ENCODE results near the gene CEACAM21.
"Not testable (repeated sequence)": the region's sequence is repeated elsewhere in the genome, so short reads cannot be mapped to it uniquely, and the experiment has no call there.

CEACAM21 gene

DNA sequence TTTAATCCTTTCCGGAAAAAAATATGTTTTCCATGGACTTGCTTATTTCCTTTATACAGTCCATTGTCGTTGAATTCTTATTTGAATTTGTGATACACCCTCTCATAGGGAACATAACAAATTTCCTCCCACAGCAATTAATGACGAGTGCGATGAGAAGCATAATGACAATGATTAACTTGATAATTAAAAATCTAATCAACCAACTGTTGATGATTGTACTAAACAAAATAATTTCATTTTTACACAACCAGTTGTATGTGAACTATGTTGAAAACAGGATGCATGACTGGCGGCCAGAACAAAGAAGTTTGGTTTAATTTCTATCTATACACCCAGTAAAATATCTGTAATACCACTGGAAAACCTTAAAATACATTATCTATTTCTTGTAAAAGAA lies 26.1 kb upstream of the CEACAM21 start:
- no peak for DNase-seq (ENCODE audit: low read depth)

GRCh38 chr19:41551212-41551610 lies 24.8 kb upstream of the CEACAM21 start:
- DNase-seq (ENCODE audit: low read depth) = no peak

DNA sequence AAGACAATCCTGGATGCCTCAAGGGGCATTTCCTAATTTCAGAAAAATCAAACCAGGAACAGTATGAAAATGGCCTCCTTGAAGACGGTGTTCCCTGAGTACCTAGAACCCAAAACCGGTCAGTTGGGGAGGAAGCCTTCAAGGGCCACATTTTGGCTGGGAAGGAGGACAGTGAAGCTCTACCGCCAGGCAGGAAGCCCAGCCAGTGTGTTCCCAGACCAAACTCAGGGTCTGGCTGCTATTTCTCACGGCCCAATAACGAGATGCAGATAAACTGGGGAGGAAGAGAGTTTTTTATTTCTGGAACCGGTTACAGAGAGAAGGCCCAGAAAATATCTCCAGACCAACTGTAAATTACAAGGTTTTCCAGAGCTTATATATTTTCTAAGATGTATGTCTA lies 24.3 kb upstream of the CEACAM21 start:
- DNase-seq (ENCODE audit: low read depth) = no peak

DNA sequence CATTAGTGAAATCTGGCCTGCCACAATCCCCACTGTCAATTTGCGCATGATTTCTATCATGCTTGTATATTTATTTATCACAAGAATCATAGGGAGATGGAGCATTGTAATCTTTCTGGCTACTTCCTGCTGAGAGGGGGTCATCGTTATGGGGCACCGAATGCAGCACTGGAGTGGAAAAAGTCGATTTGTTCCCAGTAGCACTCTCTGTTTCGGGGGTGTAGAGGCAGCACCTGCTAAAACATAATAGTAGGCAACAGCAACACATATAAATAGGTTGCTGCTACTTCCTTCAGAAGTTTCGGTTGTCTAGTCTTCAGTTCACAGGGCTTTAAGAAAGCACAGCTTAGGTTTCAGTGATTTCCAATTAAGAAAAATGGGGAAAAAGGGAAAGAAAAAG lies 23.4 kb upstream of the CEACAM21 start:
- DNase-seq (ENCODE audit: low read depth) = no peak

DNA sequence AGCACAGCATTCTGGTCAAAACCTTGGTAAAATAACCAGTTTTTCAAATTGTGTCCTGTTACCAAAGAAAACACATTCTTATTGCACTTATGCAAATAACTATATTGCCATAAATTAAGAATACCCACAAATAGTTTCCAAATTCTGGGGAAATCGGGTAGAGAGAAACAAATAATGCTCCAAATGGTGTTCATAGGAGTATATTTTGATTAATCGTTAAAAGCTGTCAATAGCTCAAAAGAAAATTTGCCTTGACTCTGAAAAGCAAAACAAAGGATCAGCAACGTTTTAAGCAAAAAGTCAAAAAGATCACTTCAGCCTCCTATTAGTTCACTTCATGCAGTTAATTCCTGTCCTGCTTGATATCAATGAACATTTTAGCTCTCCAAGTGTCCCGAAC lies 22.2 kb upstream of the CEACAM21 start:
- no peak for DNase-seq (ENCODE audit: low read depth)

- DNase-seq (ENCODE audit: low read depth) = no peak
Observed at GRCh38 chr19:41554907-41555306, 21.1 kb upstream of the CEACAM21 start.

- DNase-seq (ENCODE audit: low read depth) = no peak
Observed at GRCh38 chr19:41555748-41556147, 20.2 kb upstream of the CEACAM21 start.

DNA sequence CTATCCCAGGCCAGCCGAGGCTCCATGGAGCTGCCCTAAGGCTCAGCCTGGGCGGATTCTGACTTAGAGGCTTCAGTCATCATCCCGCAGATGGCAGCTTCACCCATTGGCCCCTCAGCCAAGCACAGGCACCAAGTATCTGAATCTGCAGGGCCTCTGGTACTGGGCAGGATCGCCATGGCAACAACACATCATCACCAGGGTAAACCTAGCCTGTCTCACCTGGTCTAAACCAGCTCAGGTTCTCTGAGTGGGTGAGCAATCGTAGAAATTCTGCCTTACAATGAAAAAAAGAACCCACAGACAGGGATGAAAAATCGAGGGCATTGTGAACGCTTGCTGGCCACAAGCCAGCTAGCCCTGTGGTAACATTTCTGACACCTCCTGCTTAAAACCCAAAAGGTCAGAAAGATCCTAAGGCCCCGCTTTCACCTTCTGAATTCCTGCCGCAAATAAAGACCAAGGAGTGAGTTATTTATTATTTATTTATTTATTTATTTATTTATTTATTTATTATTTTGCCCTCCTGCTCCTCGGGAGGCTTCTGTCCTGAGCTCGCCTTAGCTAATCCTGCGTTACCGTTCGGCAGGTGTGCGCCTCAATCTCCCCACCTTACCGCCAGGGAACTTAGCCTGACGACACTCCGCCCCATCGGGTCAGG lies 12.0 kb upstream of the CEACAM21 start:
- DNase-seq (ENCODE audit: low read depth) = no peak

DNA sequence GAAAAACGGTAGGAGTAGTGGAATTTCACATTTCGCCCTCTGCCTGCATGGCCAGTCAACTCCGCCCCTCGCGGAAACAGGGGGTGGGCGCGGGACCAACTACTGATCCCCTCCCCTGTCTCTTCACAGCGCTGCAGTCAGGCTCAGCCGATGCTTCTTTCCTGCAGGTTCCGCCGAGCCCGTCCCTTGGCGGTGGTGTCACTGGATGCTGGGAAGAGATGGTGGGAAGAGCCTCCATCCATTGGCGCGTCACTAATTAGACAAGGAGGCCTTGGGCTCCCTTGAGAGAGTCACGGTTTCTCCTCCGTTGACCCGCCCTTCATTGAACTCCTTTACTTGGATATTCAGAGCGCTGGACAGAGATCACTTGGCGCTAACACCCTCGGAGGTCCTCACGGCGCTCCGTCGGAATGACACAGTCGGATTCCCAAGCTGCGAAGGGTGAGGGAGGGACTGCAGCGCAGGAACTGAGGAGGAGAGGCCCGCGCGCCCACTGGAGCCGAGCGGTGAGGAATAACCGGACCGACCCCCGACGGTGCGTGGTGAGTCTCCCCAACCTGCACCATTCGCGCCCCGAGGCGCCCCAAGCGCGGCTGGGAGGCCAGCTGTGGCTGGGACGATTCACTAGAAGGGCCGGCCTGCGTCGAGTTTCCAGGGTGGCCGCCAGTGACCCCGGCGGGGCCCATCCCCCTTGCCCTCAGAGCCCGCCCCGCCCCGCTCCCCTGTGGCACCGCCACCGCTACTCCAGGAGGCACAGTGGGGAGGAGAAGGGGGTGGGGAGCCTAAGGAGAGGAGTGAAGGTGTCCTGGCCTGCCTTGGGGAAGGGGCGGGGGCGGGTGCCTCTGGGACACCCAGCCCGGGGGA lies 11.2 kb upstream of the CEACAM21 start:
- DNase-seq (ENCODE audit: low read depth) = no peak

GRCh38 chr19:41565379-41565720 lies 10.6 kb upstream of the CEACAM21 start:
- DNase-seq (ENCODE audit: low read depth) = no peak

- DNase-seq (ENCODE audit: low read depth) = no peak
Observed at GRCh38 chr19:41566001-41566400, 10.0 kb upstream of the CEACAM21 start.

- no peak for DNase-seq (ENCODE audit: low read depth)
Observed at GRCh38 chr19:41569481-41570150, 6.3 kb upstream of the CEACAM21 start.

DNA sequence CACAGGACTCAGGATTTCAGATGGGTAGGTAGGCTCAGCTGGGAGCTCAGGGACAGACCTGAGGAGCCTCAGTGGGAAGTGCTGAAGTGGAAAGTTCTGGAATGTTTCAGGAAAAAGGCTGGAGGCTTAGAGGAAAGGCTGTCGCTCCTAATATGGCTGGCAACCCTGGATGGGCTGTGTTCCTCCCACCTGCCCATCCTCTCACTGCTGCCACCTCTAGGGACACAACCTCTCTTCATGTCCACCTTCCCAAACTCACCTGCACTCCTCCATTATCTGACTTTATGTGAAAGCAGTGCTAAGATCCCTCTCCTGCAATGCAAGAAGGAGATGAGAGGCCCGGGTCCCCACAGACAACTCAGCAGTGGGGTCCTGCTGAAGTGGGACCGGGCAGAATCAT lies 5.8 kb upstream of the CEACAM21 start:
- DNase-seq (ENCODE audit: low read depth) = no peak

- peak; percentile 60 for DNase-seq (ENCODE audit: low read depth)
Observed at GRCh38 chr19:41570639-41571112, 5.3 kb upstream of the CEACAM21 start.

DNA sequence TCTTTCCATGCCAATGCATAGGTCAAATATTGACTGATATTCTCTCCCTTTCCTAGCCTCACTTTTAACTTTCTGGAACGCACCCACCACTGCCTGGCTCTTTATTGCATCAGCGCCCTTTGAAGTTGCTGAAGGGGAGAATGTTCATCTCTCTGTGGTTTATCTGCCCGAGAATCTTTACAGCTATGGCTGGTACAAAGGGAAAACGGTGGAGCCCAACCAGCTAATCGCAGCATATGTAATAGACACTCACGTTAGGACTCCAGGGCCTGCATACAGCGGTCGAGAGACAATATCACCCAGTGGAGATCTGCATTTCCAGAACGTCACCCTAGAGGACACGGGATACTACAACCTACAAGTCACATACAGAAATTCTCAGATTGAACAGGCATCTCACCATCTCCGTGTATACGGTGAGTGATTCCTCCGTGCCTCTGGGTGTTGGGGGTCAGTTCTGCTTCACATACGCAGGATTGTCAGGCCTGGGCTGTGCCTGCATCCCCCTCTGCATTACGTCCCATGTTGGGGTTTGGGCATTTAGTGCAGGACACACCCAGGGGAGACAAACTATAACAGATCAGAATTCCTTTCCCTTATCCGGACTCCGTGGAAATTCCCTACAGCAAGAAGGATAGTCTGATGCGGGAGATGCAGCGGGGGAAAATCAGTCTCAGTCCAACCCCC lies 1.3 kb downstream of the CEACAM21 start:
- no peak for DNase-seq (ENCODE audit: low read depth)

DNA sequence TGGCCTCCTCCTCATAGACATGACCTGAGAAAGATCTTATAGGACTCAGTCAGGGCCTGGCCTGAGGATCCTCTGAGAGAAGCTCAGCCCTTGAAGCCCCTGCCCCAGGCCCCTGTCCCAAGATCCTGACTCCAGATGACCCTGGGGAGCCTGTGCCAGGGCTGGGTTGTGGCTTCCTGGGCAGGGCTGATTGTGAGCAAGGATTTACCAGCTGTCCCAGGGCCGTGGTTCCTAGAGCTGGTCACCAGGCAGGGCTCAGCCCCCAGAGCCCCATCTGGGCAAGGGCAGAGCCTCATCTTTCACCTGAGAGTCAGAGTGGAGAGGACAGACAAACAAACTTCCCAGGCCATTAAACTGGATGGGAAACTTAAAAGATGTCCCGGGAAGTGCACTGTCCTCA lies 1.9 kb downstream of the CEACAM21 start:
- DNase-seq (ENCODE audit: low read depth) = no peak

DNA sequence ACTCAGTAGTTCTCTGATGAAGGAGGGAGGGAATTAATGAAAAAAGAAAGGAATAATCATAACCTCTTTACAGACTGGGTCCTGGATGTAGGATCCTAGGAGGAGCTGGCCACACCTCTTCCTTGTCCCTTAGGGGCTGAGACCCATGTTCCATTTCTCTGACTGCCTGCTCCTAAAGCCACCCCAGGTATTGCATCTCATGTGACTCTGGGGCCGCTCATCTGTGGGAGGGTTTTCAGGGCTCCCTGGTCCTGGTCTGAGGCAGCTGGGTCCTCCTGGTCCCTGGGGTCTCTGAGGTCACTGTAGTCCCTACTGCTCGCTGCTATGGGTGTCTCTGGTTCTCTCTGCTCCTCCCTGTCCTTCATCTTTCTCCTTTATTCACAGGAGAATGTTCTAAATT lies 2.9 kb downstream of the CEACAM21 start:
- no peak for DNase-seq (ENCODE audit: low read depth)

GRCh38 chr19:41581068-41581467 lies 5.1 kb downstream of the CEACAM21 start:
- DNase-seq (ENCODE audit: low read depth) = not testable (repeated sequence)

GRCh38 chr19:41582577-41583182 lies 6.7 kb downstream of the CEACAM21 start:
- not testable (repeated sequence) for DNase-seq (ENCODE audit: low read depth)

- DNase-seq (ENCODE audit: low read depth) = no peak
Observed at GRCh38 chr19:41584260-41584810, 8.4 kb downstream of the CEACAM21 start.

DNA sequence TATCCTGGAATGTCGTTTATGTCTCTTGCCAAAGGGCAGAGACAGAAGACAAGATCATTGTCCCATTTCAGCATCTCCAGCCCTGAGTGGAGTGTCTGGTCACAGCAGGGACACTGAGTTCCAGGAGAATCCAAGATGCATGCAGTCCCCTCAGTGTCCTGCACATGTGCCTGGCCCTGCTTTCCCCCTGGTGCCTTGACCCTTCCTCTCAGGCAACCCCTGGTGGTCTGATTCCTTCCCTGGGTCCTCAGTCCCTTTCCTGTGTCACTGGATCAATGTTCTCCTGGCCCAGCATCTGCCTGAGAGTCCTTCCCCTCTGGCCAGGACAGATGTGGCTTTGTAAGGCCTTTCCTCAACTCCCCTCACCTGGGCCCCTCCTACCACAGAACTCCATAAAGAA lies 9.0 kb downstream of the CEACAM21 start:
- no peak for DNase-seq (ENCODE audit: low read depth)

DNA sequence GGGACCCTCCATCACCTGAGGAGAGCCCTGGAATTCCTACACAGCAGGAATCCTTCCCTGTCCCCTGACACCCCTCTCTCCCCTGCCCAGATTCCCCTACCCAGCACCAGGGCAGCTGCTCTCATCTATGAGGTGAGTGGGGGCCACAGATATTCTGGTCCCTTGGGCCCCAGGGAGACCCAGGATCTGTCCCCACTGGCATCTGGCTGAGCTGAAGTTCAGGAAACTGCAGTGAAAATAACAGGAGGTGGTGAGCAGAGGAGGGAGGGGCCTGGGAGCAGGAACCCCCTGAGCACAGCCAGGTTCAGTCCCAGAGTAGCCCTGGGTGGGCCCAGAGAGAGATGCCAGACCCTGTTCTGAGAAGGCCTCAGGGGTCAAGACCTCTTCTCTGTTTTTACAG lies 10.1 kb downstream of the CEACAM21 start:
- DNase-seq (ENCODE audit: low read depth) = no peak
